Measurements from ENCODE around the gene CFAP299.
"Not testable (repeated sequence)": the region's sequence is repeated elsewhere in the genome, so short reads cannot be mapped to it uniquely, and the experiment has no call there.

The CFAP299 gene

GRCh38 chr4:80614319-80614718 lies 278.8 kb downstream of the CFAP299 start:
- no peak for DNase-seq

GRCh38 chr4:80615099-80615498 lies 279.6 kb downstream of the CFAP299 start:
- no peak for DNase-seq

GRCh38 chr4:80619070-80619674 lies 283.6 kb downstream of the CFAP299 start:
- no peak for DNase-seq

- DNase-seq: no peak
These were observed 296.3 kb downstream of the CFAP299 start for GRCh38 chr4:80631861-80632260.

- DNase-seq: no peak
These were observed 301.7 kb downstream of the CFAP299 start for GRCh38 chr4:80637190-80637589.

- DNase-seq: no peak
These were observed 310.5 kb downstream of the CFAP299 start for GRCh38 chr4:80646061-80646460.

- DNase-seq: no peak
These were observed 320.1 kb downstream of the CFAP299 start for GRCh38 chr4:80655662-80656061.

- not testable (repeated sequence) for DNase-seq
These were observed 334.6 kb downstream of the CFAP299 start for GRCh38 chr4:80670118-80670517.

GRCh38 chr4:80678413-80678812 lies 342.9 kb downstream of the CFAP299 start:
- DNase-seq: no peak

- no peak for DNase-seq
These were observed 345.4 kb downstream of the CFAP299 start for GRCh38 chr4:80680934-80681333.

GRCh38 chr4:80685214-80685613 lies 349.7 kb downstream of the CFAP299 start:
- no peak for DNase-seq

- not testable (repeated sequence) for DNase-seq
These were observed 352.2 kb downstream of the CFAP299 start for GRCh38 chr4:80687736-80688135.

GRCh38 chr4:80694171-80694570 lies 358.6 kb downstream of the CFAP299 start:
- no peak for DNase-seq

- no peak for DNase-seq
These were observed 369.8 kb downstream of the CFAP299 start for GRCh38 chr4:80705311-80705710.

GRCh38 chr4:80709082-80709869 lies 373.7 kb downstream of the CFAP299 start:
- no peak for DNase-seq

GRCh38 chr4:80710748-80711451 lies 375.4 kb downstream of the CFAP299 start:
- DNase-seq: no peak

- DNase-seq: no peak
These were observed 376.4 kb downstream of the CFAP299 start for GRCh38 chr4:80711956-80712355.

- DNase-seq: peak; percentile 39
These were observed 377.9 kb downstream of the CFAP299 start for GRCh38 chr4:80713409-80713808.

GRCh38 chr4:80717204-80717603 lies 381.7 kb downstream of the CFAP299 start:
- DNase-seq: no peak

GRCh38 chr4:80726471-80726870 lies 390.9 kb downstream of the CFAP299 start:
- DNase-seq: no peak

GRCh38 chr4:80730158-80730557 lies 394.6 kb downstream of the CFAP299 start:
- DNase-seq: no peak

- no peak for DNase-seq
These were observed 395.9 kb downstream of the CFAP299 start for GRCh38 chr4:80731436-80731835.

GRCh38 chr4:80732010-80732409 lies 396.5 kb downstream of the CFAP299 start:
- DNase-seq: no peak

GRCh38 chr4:80740375-80740774 lies 404.8 kb downstream of the CFAP299 start:
- no peak for DNase-seq
